K562 (cell line): ENCODE results near the gene GIMAP6. TPM values are rescaled to one million over a fixed set of nuclear protein-coding genes. Genes with fewer than 3 reads are reported as not detected.

Experiments
- ATAC-seq: fragments of 200-7000 bp; cut with Tn5 transposase; 3 replicates; pipeline ENCODE4 v1.9.1; 2020; ENCODE audit warnings: moderate library complexity
- BruUV-seq: library from RNA; stranded (reverse); fragments of 400-500 nt; replicated peaks from 2 replicates; lab custom pipeline; 2021; lab: Mats Ljungman, UMichigan
- CTCF ChIA-PET: fragments of 300-600 bp; formaldehyde crosslinking; extraction: SDS; loops from one replicate; lab custom pipeline; 2021; ENCODE audit warnings: low intra/inter-chr PET ratio; lab: Yijun Ruan, JAX
- POLR2A ChIA-PET: fragments of 300-600, 350-650 bp; sonication (Branson Sonifier 250); formaldehyde crosslinking; extraction: SDS; loops from one replicate; lab custom pipeline; 2021; ENCODE audit warnings: antibody characterized with exemption, inconsistent platforms; lab: Yijun Ruan, JAX
- DNase-seq, 4 experiments: peaks; one replicate each; pipeline versions ENCODE4 v3.0.0 to v3.0.0-alpha.2; 2011 to 2018; ENCODE audit warnings: low spot score in 3 of 4, mixed read lengths in 3 of 4; ENCODE audit errors: extremely low read depth in 1 of 4
- FAIRE-seq: peaks from 2 replicates; lab custom pipeline; 2011; peaks lifted over from hg19 to GRCh38; lab: Jason Lieb, UNC
- H2AFZ ChIP-seq: 2 replicates; pipeline ENCODE4 v1.6.0; 2011; ENCODE audit warnings: low read depth, low read length, control low read depth, inconsistent platforms
- H3K27ac ChIP-seq: fragments of 200-600 bp; 3 replicates; pipeline ENCODE4 v1.8.0; 2011; ENCODE audit warnings: low read depth, mild to moderate bottlenecking, control low read depth, inconsistent platforms, low read length, moderate library complexity, mixed read lengths; ENCODE audit errors: extremely low read depth
- H3K27me3 ChIP-seq, 2 experiments: fragments of 300-600 bp in 1 of 2; 2 replicates in 1 of 2; 3 replicates in 1 of 2; pipeline versions ENCODE4 v1.6.0 to v1.8.0; 2011; ENCODE audit warnings: inconsistent platforms in 2 of 2, low read length in 2 of 2, mild to moderate bottlenecking in 1 of 2, mixed read lengths in 1 of 2, moderate library complexity in 1 of 2; ENCODE audit not compliant: control insufficient read depth in 2 of 2, insufficient read depth in 2 of 2
- H3K36me3 ChIP-seq: fragments of 300-600 bp; 3 replicates; pipeline ENCODE4 v1.8.0; 2011; ENCODE audit warnings: mild to moderate bottlenecking, low read length, inconsistent platforms; ENCODE audit not compliant: control insufficient read depth, insufficient read depth
- H3K4me1 ChIP-seq, 2 experiments: fragments of 200-600 bp in 1 of 2; replicated peaks in 1 of 2; 2 replicates in 1 of 2; 3 replicates in 1 of 2; pipeline versions ENCODE4 v1.5.1 to v1.8.0; 2011; ENCODE audit warnings: inconsistent platforms in 2 of 2, low read length in 2 of 2, mild to moderate bottlenecking in 1 of 2, mixed read lengths in 1 of 2, moderate library complexity in 1 of 2; ENCODE audit not compliant: control insufficient read depth in 2 of 2, insufficient read depth in 2 of 2
- H3K4me2 ChIP-seq: 2 replicates; pipeline ENCODE4 v1.6.1; 2011; ENCODE audit warnings: low read length, control low read depth, inconsistent platforms, mixed read lengths; ENCODE audit not compliant: insufficient read depth
- H3K4me3 ChIP-seq: fragments of 200-600 bp; sonication (generic), shearing (Covaris generic); 2 replicates; pipeline ENCODE4 v1.5.1; 2016; ENCODE audit warnings: control low read depth, inconsistent platforms
- H3K79me2 ChIP-seq: fragments of 200-600 bp; 3 replicates; pipeline ENCODE4 v1.8.0; 2011; ENCODE audit warnings: low read length, inconsistent platforms; ENCODE audit not compliant: control insufficient read depth, insufficient read depth
- H3K9ac ChIP-seq, 2 experiments: 2 replicates each; pipeline versions ENCODE4 v1.6.0 to v1.6.1; 2011; ENCODE audit warnings: low read depth in 2 of 2, low read length in 2 of 2, control low read depth in 1 of 2, inconsistent platforms in 1 of 2, mild to moderate bottlenecking in 1 of 2, mixed read lengths in 1 of 2; ENCODE audit not compliant: insufficient read depth in 1 of 2
- H3K9me1 ChIP-seq: one replicate; pipeline ENCODE4 v1.6.0; 2011; ENCODE audit warnings: inconsistent platforms, mild to moderate bottlenecking, low read length, moderate library complexity; ENCODE audit not compliant: control insufficient read depth, insufficient read depth
- H3K9me3 ChIP-seq: replicated peaks from 2 replicates; pipeline ENCODE4 v1.5.1; 2011; ENCODE audit warnings: low read depth, low read length, inconsistent platforms; ENCODE audit not compliant: control insufficient read depth, insufficient read depth
- H4K20me1 ChIP-seq: replicated peaks from 2 replicates; pipeline ENCODE4 v1.6.1; 2011; ENCODE audit warnings: low read length, inconsistent platforms, mixed read lengths; ENCODE audit not compliant: control insufficient read depth, insufficient read depth
- AFF4 ChIP-seq: sonication (generic); formaldehyde crosslinking; IDR thresholded peaks from 2 replicates; pipeline ENCODE4 v1.8.0; 2023; ENCODE audit warnings: mild to moderate bottlenecking, missing genetic modification reagents
- GTF2A2 ChIP-seq: IDR thresholded peaks from 2 replicates; pipeline ENCODE4 v1.6.1; 2016; ENCODE audit warnings: mild to moderate bottlenecking, missing genetic modification characterization, missing compliant biosample characterization
- IRF9 ChIP-seq: fragments of 450-650 bp; IDR thresholded peaks from 2 replicates; pipeline ENCODE4 v1.6.1; 2016; ENCODE audit warnings: missing biosample characterization, missing genetic modification characterization
- KDM1A ChIP-seq, 2 experiments: fragments of 450-650 bp; IDR thresholded peaks; 2 replicates each; pipeline ENCODE4 v1.6.1; 2016; ENCODE audit warnings: mild to moderate bottlenecking in 2 of 2
- USF2 ChIP-seq: sonication (generic); formaldehyde crosslinking; IDR thresholded peaks from 2 replicates; pipeline ENCODE4 v1.5.0; 2020; ENCODE audit warnings: missing genetic modification reagents
- ZNF175 ChIP-seq: fragments of 200-800 bp; sonication (Bioruptor generic); IDR thresholded peaks from 2 replicates; pipeline ENCODE4 v1.6.1; 2016; ENCODE audit warnings: low read depth, mild to moderate bottlenecking, missing genetic modification characterization, missing compliant biosample characterization
- ZNF408 ChIP-seq: fragments of 250-450 bp; sonication (Bioruptor Pico); IDR thresholded peaks from 2 replicates; pipeline ENCODE4 v1.4.0; 2020; ENCODE audit warnings: low read depth, mild to moderate bottlenecking, moderate library complexity
- WGBS: fragments of 100-300 bp; shearing (Covaris generic); methylation state at CpG from one replicate; pipeline ENCODE4 v1.1.6; 2016; ENCODE audit warnings: low coverage, mixed read lengths; ENCODE audit not compliant: insufficient coverage; ENCODE audit errors: missing lambda C conversion rate; 5-methylcytosine and 5-hydroxymethylcytosine counted together
- in situ Hi-C: fragments of 300-500 bp; cut with MboI; formaldehyde crosslinking; loops from 4 replicates; pipeline ENCODE4 v1.15.0; 2018; ENCODE audit warnings: inconsistent platforms, mixed read lengths
- intact Hi-C: fragments of 100-400 bp; cut with micrococcal nuclease; formaldehyde crosslinking; loops from 2 replicates; pipeline ENCODE4 v1.14.2; 2022
- polyA plus RNA-seq, 8 experiments: library from polyadenylated mRNA; depleted of rRNA in 4 of 8; stranded (reverse) in 5 of 8; unstranded in 3 of 8; fragments of >200 nt; fragmentation: Nextera tagmentation in 2 of 8; fragmentation: Illumina TruSeq in 1 of 8; extraction: Ambion mirVana in 2 of 8; extraction: Trizol in 1 of 8; gene quantifications; 2 replicates each; pipeline versions ENCODE4 v1.2.1 to v1.2.3, GENCODE V29; 2011 to 2014; ENCODE audit warnings: inconsistent platforms in 1 of 8, missing spikeins in 1 of 8
- total RNA-seq, 7 experiments: library from RNA; depleted of rRNA in 6 of 7; stranded (reverse); fragments of >200 nt in 6 of 7; fragmentation: Illumina TruSeq in 2 of 7; extraction: Trizol in 2 of 7; gene quantifications; 2 replicates each; pipeline versions ENCODE4 v1.2.1 to v1.2.3, GENCODE V29; 2011 to 2021; ENCODE audit warnings: low replicate concordance in 1 of 7

GIMAP6 gene
- total and polyA plus RNA-seq, 9 of the 15 experiments (the other 6 are each of a cell fraction or from before 2014, with no cell fraction given): 0.04 to 0.45 (median 0.18) TPM

- TF ChIP-seq ZNF408 (CRISPR knock-in tag) (no peak), KDM1A (IDR thresholded peaks at IDR 0.05) (no peak), USF2 (CRISPR knock-in tag) (no peak)
- TF ChIP-seq, all 486 proteins: peak for 0
Measured at GRCh38 chr7:150620617-150621371, 11.4 kb downstream of the GIMAP6 start (continued).

GRCh38 chr7:150620061-150620460 is 12.1 kb downstream of the GIMAP6 start:
- FAIRE-seq (no peak), ATAC-seq (no peak), DNase-seq (no peak)
- Histone ChIP-seq H2AFZ (no peak overlapping the region), H3K27me3 (no peaks in the 10 kb centered on the region), H3K4me3 (no peak overlapping the region), H3K79me2 (no peaks in the 10 kb centered on the region), H3K27ac (no peak overlapping the region), H3K4me1 (no peaks in the 10 kb centered on the region), H3K36me3 (no peaks in the 10 kb centered on the region), H3K4me2 (no peak overlapping the region), H3K9ac (no peak overlapping the region), H3K9me1 (no peaks in the 10 kb centered on the region), H4K20me1 (no peaks in the 10 kb centered on the region), H3K9me3 (no peaks in the 10 kb centered on the region)
- BruUV-seq: no TSS peak
- ChIA-PET POLR2A (no interaction called here), CTCF (no interaction called here)
- in situ Hi-C loops: no loop called here
- intact Hi-C loops: no loop called here
- 2% methylated on average over 3 of the region's 3 CpGs for WGBS
- no peak for TF ChIP-seq GTF2A2 (tag)
- TF ChIP-seq ZNF175 (CRISPR knock-in tag): no peak
- TF ChIP-seq AFF4 (CRISPR knock-in tag): no peak
- no peak for TF ChIP-seq IRF9 (tag)
